Smooth muscle cell (in vitro differentiated cells): ENCODE results near the gene CD99L2. TPM values are rescaled to one million over a fixed set of nuclear protein-coding genes. Genes with fewer than 3 reads are reported as not detected.
A peak's percentile ranks its signal among the peaks of the same experiment; 100 is the strongest.

ENCODE experiments used
- DNase-seq: peaks from one replicate; lab custom pipeline; 2025; ENCODE audit not compliant: unreplicated experiment; lab: John Stamatoyannopoulos, UW
- H2AFZ ChIP-seq: fragments of 200-600 bp; sonication (generic); 2 replicates; pipeline ENCODE4 v1.6.0; 2016; ENCODE audit warnings: antibody characterized with exemption, low read depth, mild to moderate bottlenecking
- H3F3A ChIP-seq: fragments of 200-600 bp; sonication (generic); 2 replicates; pipeline ENCODE4 v1.6.0; 2017; ENCODE audit warnings: antibody characterized with exemption, low read depth
- H3K27ac ChIP-seq: fragments of 200-600 bp; sonication (generic); 2 replicates; pipeline ENCODE4 v1.5.1; 2016; ENCODE audit warnings: low read depth, mild to moderate bottlenecking
- H3K27me3 ChIP-seq: fragments of 200-600 bp; sonication (generic); 2 replicates; pipeline ENCODE4 v1.6.1; 2016; ENCODE audit warnings: low read depth, mild to moderate bottlenecking
- H3K36me3 ChIP-seq: fragments of 200-600 bp; sonication (generic); 2 replicates; pipeline ENCODE4 v1.5.1; 2016; ENCODE audit warnings: low read depth
- H3K4me1 ChIP-seq: fragments of 200-600 bp; sonication (generic); 2 replicates; pipeline ENCODE4 v1.5.1; 2016; ENCODE audit warnings: low read depth
- H3K4me2 ChIP-seq: fragments of 200-600 bp; sonication (generic); 2 replicates; pipeline ENCODE4 v1.6.0; 2016; ENCODE audit warnings: mild to moderate bottlenecking
- H3K4me3 ChIP-seq: fragments of 200-600 bp; sonication (generic); 2 replicates; pipeline ENCODE4 v1.5.1; 2016; ENCODE audit warnings: mild to moderate bottlenecking
- H3K79me2 ChIP-seq: fragments of 200-600 bp; sonication (generic); 2 replicates; pipeline ENCODE4 v1.6.0; 2016; ENCODE audit warnings: low read depth, mild to moderate bottlenecking
- H3K9ac ChIP-seq: fragments of 200-600 bp; sonication (generic); 2 replicates; pipeline ENCODE4 v1.6.0; 2016; ENCODE audit warnings: low read depth
- H3K9me3 ChIP-seq: fragments of 200-600 bp; sonication (generic); replicated peaks from 2 replicates; pipeline ENCODE4 v1.5.1; 2016; ENCODE audit warnings: low read depth
- H4K20me1 ChIP-seq: fragments of 200-600 bp; sonication (generic); 2 replicates; pipeline ENCODE4 v1.6.0; 2016; ENCODE audit warnings: low read depth
- CTCF ChIP-seq: fragments of 200-600 bp; sonication (generic); IDR thresholded peaks from 2 replicates; pipeline ENCODE4 v1.5.1; 2017; ENCODE audit warnings: borderline replicate concordance, mild to moderate bottlenecking, antibody characterized with exemption; ENCODE audit not compliant: insufficient read depth, poor library complexity, severe bottlenecking
- WGBS: methylation state at CpG from one replicate; pipeline ENCODE4 v1.1.7; 2016; ENCODE audit warnings: low lambda C conversion rate; 5-methylcytosine and 5-hydroxymethylcytosine counted together
- polyA plus RNA-seq: library from polyadenylated mRNA; unstranded; fragments of >200 nt; fragmentation: Nextera tagmentation; extraction: Ambion mirVana; gene quantifications from 2 replicates; pipeline ENCODE4 v1.2.1, GENCODE V29; 2016
- total RNA-seq: library from RNA; depleted of rRNA; stranded (reverse); fragments of >200 nt; gene quantifications from 2 replicates; pipeline ENCODE4 v1.2.3, GENCODE V29; 2014

Gene CD99L2
- total and polyA plus RNA-seq, 2 experiments from 2014 or later, result 43.7 to 44.6 TPM

GRCh38 chrX:150765782-150766350 is 132.6 kb downstream of the CD99L2 start:
- no peaks in the 10 kb centered on the region for H4K20me1 ChIP-seq
- no peaks in the 10 kb centered on the region for H3K27me3 ChIP-seq
- H3K9ac ChIP-seq, result no peak overlapping the region
- TF ChIP-seq CTCF, result no peak
- H3K36me3 ChIP-seq, result no peaks in the 10 kb centered on the region
- no peak for DNase-seq
- peaks cover 8% of the 10 kb centered on the region for H3F3A ChIP-seq
- H3K4me1 ChIP-seq, result no peaks in the 10 kb centered on the region
- H2AFZ ChIP-seq, result no peak overlapping the region
- peak overlapping the region; percentile 90 for H3K27ac ChIP-seq
- H3K4me3 ChIP-seq, result no peak overlapping the region
- no peaks in the 10 kb centered on the region for H3K9me3 ChIP-seq
- no peak overlapping the region for H3K4me2 ChIP-seq
- H3K79me2 ChIP-seq, result no peaks in the 10 kb centered on the region
- WGBS, result 85% methylated on average over 19 of the region's 19 CpGs

GRCh38 chrX:150765237-150765636 is 133.2 kb downstream of the CD99L2 start:
- Histone ChIP-seq H2AFZ (no peak overlapping the region), H4K20me1 (no peaks in the 10 kb centered on the region), H3K27ac (no peak overlapping the region), H3F3A (peaks cover 8% of the 10 kb centered on the region), H3K4me2 (no peak overlapping the region), H3K4me1 (no peaks in the 10 kb centered on the region), H3K79me2 (no peaks in the 10 kb centered on the region), H3K9me3 (no peaks in the 10 kb centered on the region), H3K9ac (no peak overlapping the region), H3K27me3 (no peaks in the 10 kb centered on the region), H3K36me3 (no peaks in the 10 kb centered on the region), H3K4me3 (no peak overlapping the region)
- no peak for TF ChIP-seq CTCF
- DNase-seq, result no peak
- 86% methylated on average over 9 of the region's 9 CpGs for WGBS

GRCh38 chrX:150763810-150764209 is 134.7 kb downstream of the CD99L2 start:
- H3K9me3 ChIP-seq, result no peaks in the 10 kb centered on the region
- H3K4me1 ChIP-seq, result no peaks in the 10 kb centered on the region
- H4K20me1 ChIP-seq, result no peaks in the 10 kb centered on the region
- no peak overlapping the region for H3K9ac ChIP-seq
- no peaks in the 10 kb centered on the region for H3K27me3 ChIP-seq
- H3K27ac ChIP-seq, result no peak overlapping the region
- DNase-seq, result no peak
- H3K36me3 ChIP-seq, result no peaks in the 10 kb centered on the region
- H3K79me2 ChIP-seq, result no peaks in the 10 kb centered on the region
- TF ChIP-seq CTCF, result no peak
- H3K4me3 ChIP-seq, result no peak overlapping the region
- H2AFZ ChIP-seq, result no peak overlapping the region
- 86% methylated on average over 9 of the region's 9 CpGs for WGBS
- H3K4me2 ChIP-seq, result no peak overlapping the region
- peaks cover 8% of the 10 kb centered on the region for H3F3A ChIP-seq

- peaks cover 8% of the 10 kb centered on the region for H3F3A ChIP-seq
- no peak for TF ChIP-seq CTCF
- H4K20me1 ChIP-seq, result no peaks in the 10 kb centered on the region
- H3K27ac ChIP-seq, result no peak overlapping the region
- no peaks in the 10 kb centered on the region for H3K36me3 ChIP-seq
- H3K9me3 ChIP-seq, result no peaks in the 10 kb centered on the region
- H3K27me3 ChIP-seq, result no peaks in the 10 kb centered on the region
- no peak overlapping the region for H2AFZ ChIP-seq
- H3K4me2 ChIP-seq, result no peak overlapping the region
- WGBS, result 88% methylated on average over 13 of the region's 13 CpGs
- no peak for DNase-seq
- H3K4me1 ChIP-seq, result no peaks in the 10 kb centered on the region
- no peaks in the 10 kb centered on the region for H3K79me2 ChIP-seq
- H3K9ac ChIP-seq, result no peak overlapping the region
- no peak overlapping the region for H3K4me3 ChIP-seq
Measured at GRCh38 chrX:150763303-150763797, 135.1 kb downstream of the CD99L2 start.
